Measurements from ENCODE around the gene ALKBH5. TPM values are rescaled to one million over a fixed set of nuclear protein-coding genes. Genes with fewer than 3 reads are reported as not detected.
A peak's percentile ranks its signal among the peaks of the same experiment; 100 is the strongest.

ALKBH5 gene
- total RNA-seq, 1 experiment from 2014 or later: 97.8 TPM

GRCh38 chr17:18254888-18255649 is 71.4 kb downstream of the ALKBH5 start:
- peaks cover 20 to 27% of the 10 kb centered on the region in 2 experiments for H3K4me1 ChIP-seq (ENCODE audit: control insufficient read depth in 1 of 2, insufficient read depth in 2 of 2, low read length in 2 of 2)
- H3K9me2 ChIP-seq (ENCODE audit: insufficient read depth): no peaks in the 10 kb centered on the region
- no peak overlapping the region for H3K9ac ChIP-seq (ENCODE audit: low read length)
- no peak overlapping the region for H3K4me2 ChIP-seq (ENCODE audit: low read length)
- H3K27ac ChIP-seq (ENCODE audit: low read depth, low read length): no peak overlapping the region
- RAD21 ChIA-PET (ENCODE audit: low non-redundant PET in 1 of 2, low total read pairs in 2 of 2, uncharacterized antibody in 2 of 2, unreplicated experiment in 2 of 2): no interaction called here
- peaks cover 15 to 39% of the 10 kb centered on the region in 2 experiments for H3K36me3 ChIP-seq (ENCODE audit: control insufficient read depth in 1 of 2, insufficient read depth in 2 of 2, low read length in 2 of 2)
- intact Hi-C loops (cut with micrococcal nuclease): no loop called here
- no peak overlapping the region for H2AFZ ChIP-seq (ENCODE audit: low read depth, low read length, poor library complexity, severe bottlenecking)
- ATAC-seq (no peak), DNase-seq (ENCODE audit: low read depth, low spot score) (no peak)
- CTCF ChIA-PET: interaction anchor here (0.6 kb wide), 1 partner anchor 1825 kb away, joined by 3 read pairs; no protein-coding TSS in a partner anchor
- no peaks in the 10 kb centered on the region for H4K20me1 ChIP-seq (ENCODE audit: insufficient read depth)
- no TSS peak for BruUV-seq (replicated peaks)
- POLR2A ChIA-PET: no interaction called here
- H3K4me3 ChIP-seq (replicated peaks in 1 of 2; ENCODE audit: low read depth in 1 of 2, low read length in 2 of 2): no peak overlapping the region
- H3K27me3 ChIP-seq (ENCODE audit: insufficient read depth, low read length): no peaks in the 10 kb centered on the region
- no peaks in the 10 kb centered on the region for H3K9me3 ChIP-seq (ENCODE audit: control insufficient read depth in 1 of 2, insufficient read depth in 1 of 2, low read depth in 1 of 2, low read length in 2 of 2)
- TF ChIP-seq, protein P1, sequence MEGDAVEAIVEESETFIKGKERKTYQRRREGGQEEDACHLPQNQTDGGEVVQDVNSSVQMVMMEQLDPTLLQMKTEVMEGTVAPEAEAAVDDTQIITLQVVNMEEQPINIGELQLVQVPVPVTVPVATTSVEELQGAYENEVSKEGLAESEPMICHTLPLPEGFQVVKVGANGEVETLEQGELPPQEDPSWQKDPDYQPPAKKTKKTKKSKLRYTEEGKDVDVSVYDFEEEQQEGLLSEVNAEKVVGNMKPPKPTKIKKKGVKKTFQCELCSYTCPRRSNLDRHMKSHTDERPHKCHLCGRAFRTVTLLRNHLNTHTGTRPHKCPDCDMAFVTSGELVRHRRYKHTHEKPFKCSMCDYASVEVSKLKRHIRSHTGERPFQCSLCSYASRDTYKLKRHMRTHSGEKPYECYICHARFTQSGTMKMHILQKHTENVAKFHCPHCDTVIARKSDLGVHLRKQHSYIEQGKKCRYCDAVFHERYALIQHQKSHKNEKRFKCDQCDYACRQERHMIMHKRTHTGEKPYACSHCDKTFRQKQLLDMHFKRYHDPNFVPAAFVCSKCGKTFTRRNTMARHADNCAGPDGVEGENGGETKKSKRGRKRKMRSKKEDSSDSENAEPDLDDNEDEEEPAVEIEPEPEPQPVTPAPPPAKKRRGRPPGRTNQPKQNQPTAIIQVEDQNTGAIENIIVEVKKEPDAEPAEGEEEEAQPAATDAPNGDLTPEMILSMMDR (IDR thresholded peaks at IDR 0.05 in 2 of 3, conservative IDR thresholded peaks at IDR 0.05 in 1 of 3; ENCODE audit: borderline replicate concordance in 1 of 3, insufficient read depth in 1 of 3, low read depth in 2 of 3, low read length in 2 of 3): peak in 2 of 3 experiments; percentile 21 to 22; a peak in 4 of 6 replicates
- TF ChIP-seq, protein P2, sequence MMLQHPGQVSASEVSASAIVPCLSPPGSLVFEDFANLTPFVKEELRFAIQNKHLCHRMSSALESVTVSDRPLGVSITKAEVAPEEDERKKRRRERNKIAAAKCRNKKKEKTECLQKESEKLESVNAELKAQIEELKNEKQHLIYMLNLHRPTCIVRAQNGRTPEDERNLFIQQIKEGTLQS (IDR thresholded peaks at IDR 0.05): no peak
- H3K79me2 ChIP-seq (ENCODE audit: insufficient read depth, low read length): peaks cover 37% of the 10 kb centered on the region

GRCh38 chr17:18256351-18256750 is 72.7 kb downstream of the ALKBH5 start:
- Histone ChIP-seq H3K4me1 (ENCODE audit: control insufficient read depth in 1 of 2, insufficient read depth in 2 of 2, low read length in 2 of 2) (peaks cover 20 to 33% of the 10 kb centered on the region in 2 experiments), H3K36me3 (ENCODE audit: control insufficient read depth in 1 of 2, insufficient read depth in 2 of 2, low read length in 2 of 2) (peaks cover 15 to 34% of the 10 kb centered on the region in 2 experiments), H3K9me2 (ENCODE audit: insufficient read depth) (no peaks in the 10 kb centered on the region), H3K27ac (ENCODE audit: low read depth, low read length) (no peak overlapping the region), H4K20me1 (ENCODE audit: insufficient read depth) (no peaks in the 10 kb centered on the region), H3K4me3 (replicated peaks in 1 of 2; ENCODE audit: low read depth in 1 of 2, low read length in 2 of 2) (no peak overlapping the region), H3K27me3 (ENCODE audit: insufficient read depth, low read length) (no peaks in the 10 kb centered on the region), H3K9me3 (ENCODE audit: control insufficient read depth in 1 of 2, insufficient read depth in 1 of 2, low read depth in 1 of 2, low read length in 2 of 2) (no peaks in the 10 kb centered on the region), H2AFZ (ENCODE audit: low read depth, low read length, poor library complexity, severe bottlenecking) (no peak overlapping the region), H3K4me2 (ENCODE audit: low read length) (peak overlapping the region; percentile 88), H3K79me2 (ENCODE audit: insufficient read depth, low read length) (peaks cover 41% of the 10 kb centered on the region), H3K9ac (ENCODE audit: low read length) (no peak overlapping the region)
- intact Hi-C loops (cut with micrococcal nuclease): no loop called here
- ATAC-seq: no peak
- TF ChIP-seq YY1 (IDR thresholded peaks at IDR 0.05; ENCODE audit: extremely low read depth, insufficient replicate concordance, low read depth, low read length) (no peak), ZFX (IDR thresholded peaks at IDR 0.05) (no peak)
- RAD21 ChIA-PET (ENCODE audit: low non-redundant PET in 1 of 2, low total read pairs in 2 of 2, uncharacterized antibody in 2 of 2, unreplicated experiment in 2 of 2): no interaction called here
- CTCF ChIA-PET: no interaction called here
- BruUV-seq (replicated peaks): no TSS peak
- no peak for DNase-seq (ENCODE audit: low read depth, low spot score)
- POLR2A ChIA-PET: no interaction called here
